Stimulated activated CD4-positive, alpha-beta T cell treated with anti-CD3 and anti-CD28 coated beads, TNF-alpha, amount 100 ng/mL, for 24 hours (primary cell): Measurements from ENCODE around the gene DDHD1.

Source experiments
- DNase-seq, 3 experiments: peaks; one replicate each; pipeline ENCODE4 v3.0.0-alpha.2; 2020; ENCODE audit warnings: low read depth in 3 of 3

DDHD1 gene

GRCh38 chr14:52995998-52996397 is 157.1 kb downstream of the DDHD1 start:
- DNase-seq, result no peak

GRCh38 chr14:52992236-52992870 is 160.8 kb downstream of the DDHD1 start:
- DNase-seq, result no peak

- no peak for DNase-seq
Observed at GRCh38 chr14:52988139-52988538, 165.0 kb downstream of the DDHD1 start.

GRCh38 chr14:52987514-52987913 is 165.6 kb downstream of the DDHD1 start:
- DNase-seq, result no peak

- DNase-seq, result no peak
Observed at GRCh38 chr14:52987042-52987441, 166.1 kb downstream of the DDHD1 start.
